NCI-H146 treated with DMSO at 0.1 percent for 48 hours (cell line): ENCODE measurements around the gene ZNF770.

Source experiments
- DNase-seq: peaks from one replicate; lab custom pipeline; 2025; ENCODE audit not compliant: unreplicated experiment; lab: John Stamatoyannopoulos, UW

The ZNF770 gene

GRCh38 chr15:34988027-34988902, at the start of gene ZNF770:
Gene ZNF770 (minus strand): TSS chr15:34988287. CDS start chr15:34983434, 4,853 bp downstream.
- peak; percentile 26 for DNase-seq

GRCh38 chr15:35028235-35028984, 40.3 kb upstream of the ZNF770 start:
- no peak for DNase-seq

GRCh38 chr15:35023804-35024203, 35.7 kb upstream of the ZNF770 start:
- DNase-seq = no peak

GRCh38 chr15:35020974-35021373, 32.9 kb upstream of the ZNF770 start:
- no peak for DNase-seq

- no peak for DNase-seq
Observed at GRCh38 chr15:35019404-35020327, 31.6 kb upstream of the ZNF770 start.

- DNase-seq = no peak
Observed at GRCh38 chr15:35014241-35014640, 26.2 kb upstream of the ZNF770 start.

GRCh38 chr15:35013370-35013769, 25.3 kb upstream of the ZNF770 start:
- no peak for DNase-seq

GRCh38 chr15:35007397-35007796, 19.3 kb upstream of the ZNF770 start:
- DNase-seq = no peak

- DNase-seq = no peak
Observed at GRCh38 chr15:35005933-35006332, 17.8 kb upstream of the ZNF770 start.

GRCh38 chr15:35003928-35004327, 15.8 kb upstream of the ZNF770 start:
- DNase-seq = no peak

- DNase-seq = peak; percentile 1
Observed at GRCh38 chr15:35000511-35000910, 12.4 kb upstream of the ZNF770 start.

- DNase-seq = no peak
Observed at GRCh38 chr15:34999906-35000305, 11.8 kb upstream of the ZNF770 start.

- DNase-seq = no peak
Observed at GRCh38 chr15:34994925-34995324, 6.8 kb upstream of the ZNF770 start.

- DNase-seq = no peak
Observed at GRCh38 chr15:34993877-34994276, 5.8 kb upstream of the ZNF770 start.

GRCh38 chr15:34993412-34993811, 5.3 kb upstream of the ZNF770 start:
- no peak for DNase-seq

- no peak for DNase-seq
Observed at GRCh38 chr15:34987609-34988026, 469 bp downstream of the ZNF770 start.

GRCh38 chr15:34986771-34987480, 1.2 kb downstream of the ZNF770 start:
- no peak for DNase-seq

- DNase-seq = no peak
Observed at GRCh38 chr15:34986326-34986725, 1.8 kb downstream of the ZNF770 start.

- no peak for DNase-seq
Observed at GRCh38 chr15:34984889-34985630, 3.0 kb downstream of the ZNF770 start.

GRCh38 chr15:34976743-34977142, 11.3 kb downstream of the ZNF770 start:
- DNase-seq = no peak
